Keratinocyte (primary cell): ENCODE results near the gene AJAP1.

Experiments
- CTCF ChIP-seq, 3 experiments: IDR thresholded peaks in 1 of 3; conservative IDR thresholded peaks in 1 of 3; optimal IDR thresholded peaks in 1 of 3; 2 replicates in 2 of 3; 3 replicates in 1 of 3; pipeline versions ENCODE3 to v1.5.1; 2011; ENCODE audit warnings: low read length in 3 of 3, mild to moderate bottlenecking in 3 of 3, moderate library complexity in 2 of 3, control low read depth in 1 of 3, inconsistent platforms in 1 of 3; ENCODE audit not compliant: insufficient read depth in 2 of 3; ENCODE audit errors: extremely low read depth in 1 of 3
- EZH2 ChIP-seq: IDR thresholded peaks from one replicate; pipeline ENCODE4 v1.6.1; 2012; ENCODE audit warnings: inconsistent platforms, mild to moderate bottlenecking, low read length, moderate library complexity

- TF ChIP-seq CTCF (optimal IDR thresholded peaks at IDR 0.05 in 1 of 3, IDR thresholded peaks at IDR 0.05 in 1 of 3, conservative IDR thresholded peaks at IDR 0.05 in 1 of 3; ENCODE audit: extremely low read depth in 1 of 3, insufficient read depth in 2 of 3, low read length in 3 of 3) (no peak), EZH2 (no peak)
Observed at GRCh38 chr1:4626061-4626460, 28.3 kb upstream of the AJAP1 start.
